Right cardiac atrium (tissue), 5 donors: ENCODE measurements around the gene DPYSL4. TPM values are rescaled to one million over a fixed set of nuclear protein-coding genes. Genes with fewer than 3 reads are reported as not detected.
A peak's percentile ranks its signal among the peaks of the same experiment; 100 is the strongest.

Experiments
- ATAC-seq, 2 donors: fragments of 200-7000 bp; cut with Tn5 transposase; one replicate each; pipeline versions ENCODE4 v1.8.0 to v1.9.1; 2020; ENCODE audit warnings: moderate library complexity in 2 of 2, mild to moderate bottlenecking in 1 of 2
- DNase-seq, 3 donors: peaks; one replicate each; pipeline ENCODE4 v3.0.0-alpha.2; 2020
- H3K27ac ChIP-seq: one replicate; pipeline ENCODE4 v1.5.1; 2013; ENCODE audit warnings: mild to moderate bottlenecking, low read length, control low read depth, moderate library complexity
- H3K27me3 ChIP-seq: one replicate; pipeline ENCODE4 v1.6.1; 2013; ENCODE audit not compliant: control insufficient read depth, insufficient read depth
- H3K4me1 ChIP-seq: one replicate; pipeline ENCODE4 v1.6.1; 2013; ENCODE audit warnings: low read length; ENCODE audit not compliant: control insufficient read depth, insufficient read depth
- H3K4me3 ChIP-seq: one replicate; pipeline ENCODE4 v1.5.1; 2013; ENCODE audit warnings: low read length, control low read depth
- H3K9me3 ChIP-seq: one replicate; pipeline ENCODE4 v1.6.1; 2013; ENCODE audit warnings: low read length; ENCODE audit not compliant: control insufficient read depth
- WGBS: extraction: QIAGEN DNeasy Blood & Tissue Kit; methylation state at CpG from one replicate; pipeline ENCODE4 v1.1.7; 2013; 5-methylcytosine and 5-hydroxymethylcytosine counted together
- intact Hi-C, 4 donors: fragments of 100-400 bp; cut with DNase I; formaldehyde crosslinking; loops; one replicate each; pipeline versions ENCODE4 v1.11.0 to v1.14.0; 2022 to 2023
- polyA plus RNA-seq: library from polyadenylated mRNA; stranded (reverse); fragments of 200-250 nt; gene quantifications from one replicate; pipeline ENCODE4 v1.2.3, GENCODE V29; 2013
- total RNA-seq, 4 donors: library from RNA; stranded (reverse); fragmentation: NEBNext Ultra II Directional; extraction: Animal tissue kit (Norgen Biotek cat#: 25700); gene quantifications; one replicate each; pipeline ENCODE4 v1.2.1, GENCODE V29; 2021
- donor health status: healthy with polysubstance abuse.
- donor health status: DM: no; HTN: yes; CAD: no.
- donor health status: DM: no; HTN: no; CAD: no.
- donor health status: DM: no; HTN: yes; CAD: no; lungs with severe emphysema.
- donor health status: DM: yes; HTN: yes; CAD: no.

The DPYSL4 gene
- total and polyA plus RNA-seq, 5 donors, result 1.9 to 13.8 (median 6.8) TPM

DNA sequence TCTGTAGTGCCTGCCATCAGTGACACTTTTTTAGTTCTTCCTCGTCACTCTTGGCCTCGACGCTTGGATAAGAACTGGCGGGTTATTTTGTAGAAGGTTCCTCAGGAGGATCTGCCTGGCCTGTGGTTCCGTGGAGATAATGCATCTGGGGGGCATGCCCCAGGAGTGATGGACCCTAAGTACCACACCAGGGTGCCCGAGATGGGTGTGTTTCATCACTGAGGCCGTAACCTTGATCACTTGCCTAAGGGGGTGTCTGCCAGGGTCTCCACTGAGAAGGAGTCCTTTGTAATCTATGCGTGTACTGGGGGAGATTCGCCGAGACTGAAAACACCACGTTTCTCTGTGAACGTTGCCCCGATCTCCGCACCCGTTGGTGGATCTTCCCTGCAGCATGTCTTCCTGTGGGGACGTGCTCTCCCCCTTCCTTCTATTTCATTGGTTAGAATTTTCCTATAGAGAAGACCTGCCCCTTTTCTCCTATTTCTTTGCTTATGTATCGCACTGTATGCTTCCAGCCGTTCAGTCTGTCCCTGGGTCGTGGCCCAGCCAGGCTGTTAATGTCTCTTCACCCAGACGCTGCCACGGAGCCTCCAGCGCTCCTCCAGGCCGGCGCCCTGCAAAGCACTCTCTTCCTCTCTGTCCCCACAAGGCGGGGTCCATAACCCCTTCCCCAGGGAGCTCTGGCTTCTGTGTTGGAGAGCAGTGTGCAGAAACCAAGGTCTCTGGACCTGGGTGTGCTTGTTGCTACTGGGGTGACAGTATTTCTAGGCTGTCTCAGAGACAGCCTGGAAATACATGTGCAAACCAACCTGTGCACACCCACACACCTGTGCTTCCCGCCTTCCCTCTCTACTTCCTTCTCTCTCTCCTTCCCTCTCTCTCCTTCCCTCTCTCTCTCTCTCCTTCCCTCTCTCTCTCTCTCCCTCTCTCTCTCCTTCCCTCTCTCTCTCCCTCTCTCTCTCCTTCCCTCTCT, 14.4 kb upstream of the DPYSL4 start:
- Histone ChIP-seq H3K9me3 (no peaks in the 10 kb centered on the region), H3K27me3 (no peaks in the 10 kb centered on the region), H3K4me1 (no peaks in the 10 kb centered on the region), H3K27ac (no peak overlapping the region), H3K4me3 (no peak overlapping the region)
- intact Hi-C loops, result no loop called here
- no peak for ATAC-seq
- no peak for DNase-seq
- WGBS, result 62% methylated on average over 26 of the region's 26 CpGs

DNA sequence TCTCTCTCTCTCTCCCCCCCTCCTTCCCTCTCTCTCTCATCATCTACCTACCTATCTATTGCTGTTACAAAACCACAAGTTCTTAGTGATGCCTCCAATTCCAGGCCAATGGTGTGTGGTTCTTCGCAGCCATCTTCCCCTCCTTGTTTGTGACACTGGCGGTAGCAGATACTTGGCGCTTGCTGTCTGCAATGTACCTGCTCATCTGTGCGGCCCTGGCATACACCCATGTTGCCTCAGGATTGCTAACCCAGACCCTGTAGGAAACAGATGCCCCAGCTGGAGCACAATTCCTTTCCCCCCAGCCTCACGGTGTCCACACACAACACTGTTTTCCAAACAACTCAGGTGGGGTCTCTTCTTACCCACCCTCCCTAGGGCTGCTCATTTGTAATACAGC, 13.6 kb upstream of the DPYSL4 start:
- Histone ChIP-seq H3K4me1 (no peaks in the 10 kb centered on the region), H3K9me3 (no peaks in the 10 kb centered on the region), H3K27ac (no peak overlapping the region), H3K4me3 (no peak overlapping the region), H3K27me3 (no peaks in the 10 kb centered on the region)
- intact Hi-C loops, result no loop called here
- WGBS, result 86% methylated on average over 5 of the region's 5 CpGs
- DNase-seq, result peak in 1 of 3 donors; percentile 9
- ATAC-seq, result no peak

DNA sequence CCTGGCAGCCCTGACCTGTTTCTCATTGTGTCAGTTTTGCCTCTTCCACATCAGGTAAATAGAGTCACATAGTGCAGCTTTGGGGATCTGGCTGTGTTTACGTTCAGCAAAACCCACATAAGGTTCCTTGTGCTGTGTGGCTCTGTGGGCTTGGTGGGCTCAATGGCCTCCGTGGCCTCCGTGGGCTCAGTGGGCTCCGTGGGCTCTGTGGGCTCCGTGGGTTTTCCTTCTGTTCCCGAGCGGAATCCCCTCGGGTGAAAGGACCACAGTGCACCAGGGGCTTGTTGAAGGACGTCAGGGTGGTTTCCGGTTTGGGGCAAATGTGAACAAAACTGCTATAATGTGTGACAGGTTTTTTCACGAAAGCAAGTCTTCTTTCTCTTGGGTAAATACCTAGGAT, 12.5 kb upstream of the DPYSL4 start:
- no peak for ATAC-seq
- no peaks in the 10 kb centered on the region for H3K27me3 ChIP-seq
- 90% methylated on average over 11 of the region's 11 CpGs for WGBS

GRCh38 chr10:132175408-132175807, 11.3 kb upstream of the DPYSL4 start:
- intact Hi-C loops, result no loop called here
- Histone ChIP-seq H3K9me3 (no peaks in the 10 kb centered on the region), H3K27me3 (no peaks in the 10 kb centered on the region), H3K4me3 (no peak overlapping the region), H3K27ac (no peak overlapping the region), H3K4me1 (peaks cover 7% of the 10 kb centered on the region)
- no peak for ATAC-seq
- DNase-seq, result peak in 1 of 3 donors; percentile 13
- WGBS, result 31% methylated on average over 6 of the region's 6 CpGs

More for the DNA sequence above, 12.5 kb upstream of the DPYSL4 start:
- intact Hi-C loops, result no loop called here
- H3K4me3 ChIP-seq, result no peak overlapping the region
- DNase-seq, result peak in 1 of 3 donors; percentile 7
- peaks cover 2% of the 10 kb centered on the region for H3K4me1 ChIP-seq
- no peak overlapping the region for H3K27ac ChIP-seq
- no peaks in the 10 kb centered on the region for H3K9me3 ChIP-seq

DNA sequence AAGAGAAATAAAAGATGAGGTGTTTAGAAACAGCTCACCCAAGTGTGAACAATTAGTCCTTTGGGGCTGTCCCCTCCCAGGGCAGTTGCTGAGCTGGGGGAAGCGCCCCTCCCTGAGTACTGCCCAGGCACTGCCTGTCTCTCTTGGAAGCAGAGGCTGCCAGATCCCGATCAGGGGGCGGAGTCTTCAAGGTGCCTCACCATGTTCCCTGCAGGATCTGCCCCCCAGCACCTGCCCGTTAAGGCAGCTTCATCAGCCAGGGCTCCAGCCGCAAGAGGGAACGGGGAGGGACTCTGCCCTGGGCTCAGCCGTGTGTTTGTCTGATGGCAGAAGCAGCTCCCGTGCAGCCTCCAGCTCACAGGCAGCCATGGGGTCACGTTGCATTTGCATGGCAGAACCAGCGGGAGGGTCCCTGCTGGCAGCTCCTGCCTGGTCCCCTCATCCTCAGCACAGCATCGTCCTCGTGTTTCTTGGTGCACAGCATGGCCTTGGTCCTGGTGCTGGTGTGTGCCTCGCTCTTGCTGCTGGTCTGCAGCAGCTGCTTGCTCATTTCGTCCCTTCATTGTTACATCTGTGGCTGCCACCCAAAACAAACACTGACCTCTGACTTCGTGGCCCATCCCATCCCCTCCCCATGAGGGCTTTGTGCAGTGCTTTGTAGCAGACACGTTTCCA, 10.7 kb upstream of the DPYSL4 start:
- intact Hi-C loops, result no loop called here
- ATAC-seq (peak in 1 of 2 donors; percentile 67), DNase-seq (peak in 1 of 3 donors; percentile 60)
- Histone ChIP-seq H3K4me1 (peaks cover 7% of the 10 kb centered on the region), H3K27ac (no peak overlapping the region), H3K9me3 (no peaks in the 10 kb centered on the region), H3K4me3 (no peak overlapping the region), H3K27me3 (no peaks in the 10 kb centered on the region)
- 9% methylated on average over 16 of the region's 16 CpGs for WGBS

GRCh38 chr10:132176623-132177500, 9.9 kb upstream of the DPYSL4 start:
- no peaks in the 10 kb centered on the region for H3K27me3 ChIP-seq
- DNase-seq, result no peak
- no peak overlapping the region for H3K27ac ChIP-seq
- ATAC-seq, result no peak
- peaks cover 7% of the 10 kb centered on the region for H3K4me1 ChIP-seq
- no peaks in the 10 kb centered on the region for H3K9me3 ChIP-seq
- intact Hi-C loops, result no loop called here
- H3K4me3 ChIP-seq, result no peak overlapping the region
- WGBS, result 61% methylated on average over 19 of the region's 19 CpGs

GRCh38 chr10:132178046-132178445, 8.7 kb upstream of the DPYSL4 start:
- Histone ChIP-seq H3K27ac (no peak overlapping the region), H3K9me3 (no peaks in the 10 kb centered on the region), H3K4me3 (no peak overlapping the region), H3K27me3 (no peaks in the 10 kb centered on the region), H3K4me1 (peaks cover 7% of the 10 kb centered on the region)
- peak in 1 of 3 donors; percentile 9 for DNase-seq
- WGBS, result 67% methylated on average over 6 of the region's 6 CpGs
- no peak for ATAC-seq
- intact Hi-C loops, result no loop called here

DNA sequence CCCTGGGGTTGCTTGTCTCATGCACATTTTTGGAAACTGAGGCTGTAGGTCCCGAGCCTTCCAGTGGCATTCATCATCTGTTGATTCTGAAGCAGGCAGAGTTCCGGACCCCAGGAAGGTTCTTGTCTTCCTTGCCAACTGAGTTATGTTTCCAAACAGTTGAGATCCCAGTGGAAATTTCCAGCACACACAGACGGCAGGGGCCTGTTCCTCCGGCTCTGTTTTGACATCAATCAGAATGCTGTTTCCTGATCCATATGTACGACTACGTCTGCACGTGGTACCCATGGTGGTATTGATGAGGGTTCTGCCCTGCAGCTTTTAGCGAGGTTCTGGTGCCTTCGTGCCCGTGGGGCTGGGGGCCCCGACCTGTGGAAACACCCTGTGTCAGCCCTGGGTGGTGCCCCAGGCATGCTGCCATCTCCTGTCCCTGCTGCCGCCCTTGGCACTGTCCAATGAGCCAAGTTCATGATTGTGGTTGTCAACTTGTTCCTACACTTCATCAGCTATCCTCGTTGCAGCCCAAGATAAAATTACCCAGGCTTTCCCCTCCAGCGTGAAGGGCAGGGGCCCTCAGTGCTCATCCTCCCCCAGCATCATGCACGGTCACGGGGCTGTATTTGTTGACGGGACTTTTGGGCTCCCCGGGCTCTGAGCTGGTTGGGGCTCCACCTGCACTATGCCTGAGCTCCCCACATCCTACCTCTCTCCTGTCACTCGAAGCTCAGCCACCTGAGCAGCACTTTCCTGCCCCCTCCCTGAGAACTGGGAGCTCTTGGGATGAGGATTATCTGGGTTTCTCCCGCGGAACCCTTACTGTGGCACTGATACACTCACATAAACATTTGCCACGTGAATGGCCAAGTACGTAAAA, 7.8 kb upstream of the DPYSL4 start:
- WGBS, result 68% methylated on average over 23 of the region's 23 CpGs
- DNase-seq, result peak in 1 of 3 donors; percentile 59
- Histone ChIP-seq H3K27ac (no peak overlapping the region), H3K27me3 (no peaks in the 10 kb centered on the region), H3K9me3 (no peaks in the 10 kb centered on the region), H3K4me3 (no peak overlapping the region), H3K4me1 (peaks cover 7% of the 10 kb centered on the region)
- intact Hi-C loops, result no loop called here
- ATAC-seq, result peak in 1 of 2 donors; percentile 59

DNA sequence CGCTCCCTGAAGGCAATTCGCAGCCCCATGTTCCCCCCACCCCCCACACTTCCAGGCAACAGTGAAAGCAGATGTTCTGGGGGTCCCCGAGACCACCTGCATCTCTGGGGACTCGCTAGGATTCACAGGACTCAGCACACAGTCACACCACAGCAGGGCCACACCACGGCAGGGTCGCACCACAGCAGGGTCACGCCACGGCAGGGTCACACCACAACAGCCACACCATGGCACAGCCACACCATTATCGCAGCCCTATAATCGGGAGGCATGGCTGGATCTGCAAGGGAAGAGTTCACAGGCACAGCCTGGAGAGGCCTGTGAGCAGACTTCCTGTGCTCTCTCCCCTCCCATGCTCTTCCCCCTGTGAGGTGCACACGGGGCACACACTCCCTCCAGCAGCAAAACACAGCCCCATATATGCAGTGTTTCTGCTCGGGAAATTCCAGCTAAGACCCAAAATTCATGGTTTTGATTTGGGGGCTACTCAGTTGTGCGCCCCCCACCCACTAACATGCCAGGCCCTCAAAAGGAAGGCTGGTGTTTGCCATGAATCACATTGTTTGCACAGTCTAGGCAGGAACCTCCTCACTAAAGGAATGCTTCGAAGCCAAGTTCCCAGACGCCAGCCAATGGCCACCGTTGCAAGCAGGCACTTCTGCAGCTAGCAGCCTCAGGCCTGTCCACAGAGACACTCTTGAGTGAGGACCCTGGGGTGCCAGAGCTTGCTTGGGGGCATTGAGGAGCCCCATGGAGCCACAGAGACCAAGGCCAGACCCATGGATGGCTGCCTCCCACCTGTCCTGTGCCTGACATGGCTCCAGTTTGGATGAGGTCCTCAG, 7.0 kb upstream of the DPYSL4 start:
- no peak overlapping the region for H3K27ac ChIP-seq
- intact Hi-C loops, result no loop called here
- H3K4me1 ChIP-seq, result peaks cover 7% of the 10 kb centered on the region
- DNase-seq, result peak in 1 of 3 donors; percentile 15
- no peak overlapping the region for H3K4me3 ChIP-seq
- no peaks in the 10 kb centered on the region for H3K9me3 ChIP-seq
- 81% methylated on average over 16 of the region's 16 CpGs for WGBS
- H3K27me3 ChIP-seq, result no peaks in the 10 kb centered on the region
- no peak for ATAC-seq
